H9 (cell line): ENCODE data around the gene SOX1. TPM values are rescaled to one million over a fixed set of nuclear protein-coding genes. Genes with fewer than 3 reads are reported as not detected.

Source experiments
- DNase-seq: peaks from one replicate; pipeline ENCODE4 v3.0.0-alpha.2; 2017
- H2AFZ ChIP-seq: one replicate; pipeline ENCODE4 v1.6.1; 2013; ENCODE audit warnings: mild to moderate bottlenecking, low read length, control low read depth, moderate library complexity
- H2AK5ac ChIP-seq: 2 replicates; pipeline ENCODE4 v1.6.1; 2013; ENCODE audit warnings: low read length, control low read depth, mixed read lengths; ENCODE audit not compliant: insufficient read length
- H2BK120ac ChIP-seq: one replicate; pipeline ENCODE4 v1.6.1; 2013; ENCODE audit warnings: low read depth, mild to moderate bottlenecking, low read length, control low read depth, inconsistent platforms; ENCODE audit not compliant: poor library complexity, severe bottlenecking
- H2BK12ac ChIP-seq: 2 replicates; pipeline ENCODE4 v1.6.1; 2013; ENCODE audit warnings: low read length, control low read depth, mixed read lengths, low read depth; ENCODE audit not compliant: insufficient read length
- H2BK15ac ChIP-seq: 2 replicates; pipeline ENCODE4 v1.6.1; 2013; ENCODE audit warnings: low read depth, low read length, control low read depth
- H2BK20ac ChIP-seq: one replicate; pipeline ENCODE4 v1.6.1; 2013; ENCODE audit warnings: low read depth, mild to moderate bottlenecking, low read length, control low read depth, inconsistent platforms; ENCODE audit not compliant: poor library complexity, severe bottlenecking
- H2BK5ac ChIP-seq: 2 replicates; pipeline ENCODE4 v1.6.1; 2013; ENCODE audit warnings: low read length, control low read depth, mixed read lengths; ENCODE audit not compliant: insufficient read length
- H3K14ac ChIP-seq: 2 replicates; pipeline ENCODE4 v1.6.1; 2013; ENCODE audit warnings: low read length, control low read depth; ENCODE audit not compliant: insufficient read depth
- H3K18ac ChIP-seq: 2 replicates; pipeline ENCODE4 v1.6.1; 2013; ENCODE audit warnings: low read depth, mild to moderate bottlenecking, mixed read lengths, low read length, control low read depth; ENCODE audit not compliant: insufficient read length
- H3K23ac ChIP-seq: 2 replicates; pipeline ENCODE4 v1.6.1; 2013; ENCODE audit warnings: low read length, control low read depth, mixed read lengths, low read depth; ENCODE audit not compliant: insufficient read length
- H3K23me2 ChIP-seq: 2 replicates; pipeline ENCODE4 v1.6.1; 2013; ENCODE audit warnings: low read depth, mild to moderate bottlenecking, mixed read lengths, low read length, control low read depth; ENCODE audit not compliant: insufficient read length, poor library complexity, severe bottlenecking
- H3K27ac ChIP-seq: 2 replicates; pipeline ENCODE4 v1.5.1; 2013; ENCODE audit warnings: low read length, control low read depth, mixed read lengths, low read depth; ENCODE audit not compliant: insufficient read length
- H3K27me3 ChIP-seq: 2 replicates; pipeline ENCODE4 v1.6.1; 2013; ENCODE audit warnings: low read length, control low read depth, inconsistent platforms; ENCODE audit not compliant: insufficient read depth
- H3K4ac ChIP-seq: 2 replicates; pipeline ENCODE4 v1.6.1; 2013; ENCODE audit warnings: low read depth, mild to moderate bottlenecking, control low read depth, inconsistent platforms, low read length, moderate library complexity
- H3K4me1 ChIP-seq: 2 replicates; pipeline ENCODE4 v1.6.1; 2013; ENCODE audit warnings: low read length, control low read depth, inconsistent platforms; ENCODE audit not compliant: insufficient read depth
- H3K4me2 ChIP-seq: 2 replicates; pipeline ENCODE4 v1.6.1; 2013; ENCODE audit warnings: low read length, control low read depth, mixed read lengths; ENCODE audit not compliant: insufficient read length, insufficient read depth
- H3K56ac ChIP-seq: 2 replicates; pipeline ENCODE4 v1.6.1; 2013; ENCODE audit warnings: low read depth, mild to moderate bottlenecking, mixed read lengths, low read length, control low read depth; ENCODE audit not compliant: insufficient read length
- H3K79me1 ChIP-seq: 2 replicates; pipeline ENCODE4 v1.6.1; 2013; ENCODE audit warnings: low read depth, mild to moderate bottlenecking, moderate library complexity, low read length, control low read depth, inconsistent platforms; ENCODE audit not compliant: insufficient read depth, poor library complexity, severe bottlenecking
- H3K79me2 ChIP-seq: 2 replicates; pipeline ENCODE4 v1.6.1; 2013; ENCODE audit warnings: low read length, control low read depth, inconsistent platforms; ENCODE audit not compliant: insufficient read depth
- H3K9ac ChIP-seq: 2 replicates; pipeline ENCODE4 v1.6.1; 2013; ENCODE audit warnings: low read length, control low read depth, mixed read lengths; ENCODE audit not compliant: insufficient read length; ENCODE audit errors: extremely low read depth
- H3K9me3 ChIP-seq: one replicate; pipeline ENCODE4 v1.6.1; 2013; ENCODE audit warnings: low read depth, low read length, inconsistent platforms; ENCODE audit not compliant: control insufficient read depth
- H3T11ph ChIP-seq: one replicate; pipeline ENCODE4 v1.6.1; 2013; ENCODE audit warnings: mild to moderate bottlenecking, low read length, control low read depth, inconsistent platforms
- H4K20me1 ChIP-seq: one replicate; pipeline ENCODE4 v1.6.1; 2013; ENCODE audit not compliant: control insufficient read depth, insufficient read length, insufficient read depth
- H4K5ac ChIP-seq: 2 replicates; pipeline ENCODE4 v1.6.1; 2013; ENCODE audit warnings: low read depth, mild to moderate bottlenecking, mixed read lengths, low read length, control low read depth; ENCODE audit not compliant: insufficient read length
- H4K8ac ChIP-seq: replicated peaks from 2 replicates; pipeline ENCODE4 v1.6.1; 2013; ENCODE audit warnings: low read length, control low read depth, mixed read lengths, low read depth; ENCODE audit not compliant: insufficient read length
- H4K91ac ChIP-seq: 2 replicates; pipeline ENCODE4 v1.6.1; 2013; ENCODE audit warnings: low read depth, mild to moderate bottlenecking, moderate library complexity, mixed read lengths, low read length, control low read depth; ENCODE audit not compliant: insufficient read length
- H3K27ac Mint-ChIP-seq, 3 experiments: 2 replicates in 2 of 3; 3 replicates in 1 of 3; pipeline ENCODE4 v1.8.0; 2020 to 2021; ENCODE audit warnings: mixed read lengths in 3 of 3, mild to moderate bottlenecking in 1 of 3, moderate library complexity in 1 of 3
- H3K27me3 Mint-ChIP-seq: 2 replicates; pipeline ENCODE4 v1.8.0; 2021; ENCODE audit warnings: low read depth, mild to moderate bottlenecking, moderate library complexity, mixed read lengths
- H3K36me3 Mint-ChIP-seq, 3 experiments: 2 replicates in 2 of 3; 3 replicates in 1 of 3; pipeline ENCODE4 v1.8.0; 2020 to 2021; ENCODE audit warnings: low read depth in 3 of 3, mixed read lengths in 3 of 3; ENCODE audit not compliant: insufficient read depth in 1 of 3
- H3K4me1 Mint-ChIP-seq, 2 experiments: 2 replicates each; pipeline ENCODE4 v1.8.0; 2020; ENCODE audit warnings: mixed read lengths in 2 of 2
- H3K4me3 Mint-ChIP-seq, 2 experiments: 2 replicates in 1 of 2; 3 replicates in 1 of 2; pipeline ENCODE4 v1.8.0; 2020 to 2021; ENCODE audit warnings: mild to moderate bottlenecking in 2 of 2, mixed read lengths in 2 of 2, moderate library complexity in 1 of 2
- H3K9me3 Mint-ChIP-seq, 2 experiments: 2 replicates in 1 of 2; 3 replicates in 1 of 2; pipeline ENCODE4 v1.8.0; 2020; ENCODE audit warnings: mild to moderate bottlenecking in 2 of 2, mixed read lengths in 2 of 2, moderate library complexity in 1 of 2
- CTCF ChIP-seq: fragments of 200-600 bp; sonication (generic); conservative IDR thresholded peaks from 3 replicates; pipeline ENCODE4 v1.8.0; 2021; ENCODE audit warnings: antibody characterized with exemption, mild to moderate bottlenecking
- WGBS: extraction: QIAGEN DNeasy Blood & Tissue Kit; methylation state at CpG from one replicate; pipeline ENCODE4 v1.1.7; 2013; ENCODE audit warnings: missing lambda C conversion rate, low lambda C conversion rate, mixed read lengths; ENCODE audit not compliant: insufficient read length; ENCODE audit errors: extremely low coverage; 5-methylcytosine and 5-hydroxymethylcytosine counted together
- total RNA-seq: library from RNA; stranded (reverse); gene quantifications from 2 replicates; pipeline ENCODE4 v1.2.1, GENCODE V29; 2021

SOX1 gene
- total RNA-seq, 1 experiment from 2014 or later = 0.17 TPM

GRCh38 chr13:112028481-112028880 is 38.5 kb upstream of the SOX1 start:
- Histone ChIP-seq H3K56ac (no peak overlapping the region), H3K9ac (no peak overlapping the region), H3K4me2 (no peak overlapping the region), H4K5ac (no peak overlapping the region), H4K91ac (no peak overlapping the region), H2BK120ac (no peak overlapping the region), H2BK5ac (no peak overlapping the region), H3K18ac (no peak overlapping the region), H3K4me1 (no peaks in the 10 kb centered on the region), H4K20me1 (no peaks in the 10 kb centered on the region), H2BK15ac (no peak overlapping the region), H2AK5ac (no peak overlapping the region), H3K27ac (no peak overlapping the region), H2BK12ac (no peak overlapping the region), H3K23me2 (no peaks in the 10 kb centered on the region), H3T11ph (no peak overlapping the region), H3K14ac (no peak overlapping the region; the same call in 1 of the 2 replicates), H2BK20ac (no peak overlapping the region), H3K79me2 (no peaks in the 10 kb centered on the region), H3K23ac (no peak overlapping the region), H2AFZ (no peak overlapping the region), H3K27me3 (no peaks in the 10 kb centered on the region), H3K79me1 (no peaks in the 10 kb centered on the region), H3K9me3 (no peaks in the 10 kb centered on the region), H3K4ac (no peak overlapping the region), H4K8ac (no peak overlapping the region)
- peaks cover 78% of the 10 kb centered on the region for H3K27me3 Mint-ChIP-seq
- no CpG with 5 or more reads among the region's 14 CpGs for WGBS
- no peak overlapping the region for H3K27ac Mint-ChIP-seq
- DNase-seq = no peak
- H3K36me3 Mint-ChIP-seq = peaks cover 0 to 4% (median 4%) of the 10 kb centered on the region in 3 experiments; a peak in 2 of 7 replicates
- no peak for TF ChIP-seq CTCF
- no peak overlapping the region for H3K4me3 Mint-ChIP-seq
- H3K9me3 Mint-ChIP-seq = peaks cover 12 to 15% of the 10 kb centered on the region in 2 experiments
- H3K4me1 Mint-ChIP-seq = peaks cover 7 to 8% of the 10 kb centered on the region in 2 experiments
